K562 (cell line): Measurements from ENCODE around the gene MPPED1. TPM values are rescaled to one million over a fixed set of nuclear protein-coding genes. Genes with fewer than 3 reads are reported as not detected.

Experiments
- ATAC-seq: fragments of 200-7000 bp; cut with Tn5 transposase; 3 replicates; pipeline ENCODE4 v1.9.1; 2020; ENCODE audit warnings: moderate library complexity
- BruUV-seq: library from RNA; stranded (reverse); fragments of 400-500 nt; replicated peaks from 2 replicates; lab custom pipeline; 2021; lab: Mats Ljungman, UMichigan
- CTCF ChIA-PET: fragments of 300-600 bp; formaldehyde crosslinking; extraction: SDS; loops from one replicate; lab custom pipeline; 2021; ENCODE audit warnings: low intra/inter-chr PET ratio; lab: Yijun Ruan, JAX
- POLR2A ChIA-PET: fragments of 300-600, 350-650 bp; sonication (Branson Sonifier 250); formaldehyde crosslinking; extraction: SDS; loops from one replicate; lab custom pipeline; 2021; ENCODE audit warnings: antibody characterized with exemption, inconsistent platforms; lab: Yijun Ruan, JAX
- DNase-seq, 4 experiments: peaks; one replicate each; pipeline versions ENCODE4 v3.0.0 to v3.0.0-alpha.2; 2011 to 2018; ENCODE audit warnings: low spot score in 3 of 4, mixed read lengths in 3 of 4; ENCODE audit errors: extremely low read depth in 1 of 4
- FAIRE-seq: peaks from 2 replicates; lab custom pipeline; 2011; peaks lifted over from hg19 to GRCh38; lab: Jason Lieb, UNC
- H2AFZ ChIP-seq: 2 replicates; pipeline ENCODE4 v1.6.0; 2011; ENCODE audit warnings: low read depth, low read length, control low read depth, inconsistent platforms
- H3K27ac ChIP-seq: fragments of 200-600 bp; 3 replicates; pipeline ENCODE4 v1.8.0; 2011; ENCODE audit warnings: low read depth, mild to moderate bottlenecking, control low read depth, inconsistent platforms, low read length, moderate library complexity, mixed read lengths; ENCODE audit errors: extremely low read depth
- H3K27me3 ChIP-seq, 2 experiments: fragments of 300-600 bp in 1 of 2; 2 replicates in 1 of 2; 3 replicates in 1 of 2; pipeline versions ENCODE4 v1.6.0 to v1.8.0; 2011; ENCODE audit warnings: inconsistent platforms in 2 of 2, low read length in 2 of 2, mild to moderate bottlenecking in 1 of 2, mixed read lengths in 1 of 2, moderate library complexity in 1 of 2; ENCODE audit not compliant: control insufficient read depth in 2 of 2, insufficient read depth in 2 of 2
- H3K36me3 ChIP-seq: fragments of 300-600 bp; 3 replicates; pipeline ENCODE4 v1.8.0; 2011; ENCODE audit warnings: mild to moderate bottlenecking, low read length, inconsistent platforms; ENCODE audit not compliant: control insufficient read depth, insufficient read depth
- H3K4me1 ChIP-seq, 2 experiments: fragments of 200-600 bp in 1 of 2; replicated peaks in 1 of 2; 2 replicates in 1 of 2; 3 replicates in 1 of 2; pipeline versions ENCODE4 v1.5.1 to v1.8.0; 2011; ENCODE audit warnings: inconsistent platforms in 2 of 2, low read length in 2 of 2, mild to moderate bottlenecking in 1 of 2, mixed read lengths in 1 of 2, moderate library complexity in 1 of 2; ENCODE audit not compliant: control insufficient read depth in 2 of 2, insufficient read depth in 2 of 2
- H3K4me2 ChIP-seq: 2 replicates; pipeline ENCODE4 v1.6.1; 2011; ENCODE audit warnings: low read length, control low read depth, inconsistent platforms, mixed read lengths; ENCODE audit not compliant: insufficient read depth
- H3K4me3 ChIP-seq: fragments of 200-600 bp; sonication (generic), shearing (Covaris generic); 2 replicates; pipeline ENCODE4 v1.5.1; 2016; ENCODE audit warnings: control low read depth, inconsistent platforms
- H3K79me2 ChIP-seq: fragments of 200-600 bp; 3 replicates; pipeline ENCODE4 v1.8.0; 2011; ENCODE audit warnings: low read length, inconsistent platforms; ENCODE audit not compliant: control insufficient read depth, insufficient read depth
- H3K9ac ChIP-seq, 2 experiments: 2 replicates each; pipeline versions ENCODE4 v1.6.0 to v1.6.1; 2011; ENCODE audit warnings: low read depth in 2 of 2, low read length in 2 of 2, control low read depth in 1 of 2, inconsistent platforms in 1 of 2, mild to moderate bottlenecking in 1 of 2, mixed read lengths in 1 of 2; ENCODE audit not compliant: insufficient read depth in 1 of 2
- H3K9me1 ChIP-seq: one replicate; pipeline ENCODE4 v1.6.0; 2011; ENCODE audit warnings: inconsistent platforms, mild to moderate bottlenecking, low read length, moderate library complexity; ENCODE audit not compliant: control insufficient read depth, insufficient read depth
- H3K9me3 ChIP-seq: replicated peaks from 2 replicates; pipeline ENCODE4 v1.5.1; 2011; ENCODE audit warnings: low read depth, low read length, inconsistent platforms; ENCODE audit not compliant: control insufficient read depth, insufficient read depth
- H4K20me1 ChIP-seq: replicated peaks from 2 replicates; pipeline ENCODE4 v1.6.1; 2011; ENCODE audit warnings: low read length, inconsistent platforms, mixed read lengths; ENCODE audit not compliant: control insufficient read depth, insufficient read depth
- CTCF ChIP-seq, 3 experiments: IDR thresholded peaks in 2 of 3; conservative IDR thresholded peaks in 1 of 3; 2 replicates each; pipeline ENCODE4 v1.5.1; 2011 to 2012; ENCODE audit warnings: low read length in 3 of 3, mild to moderate bottlenecking in 3 of 3, control low read depth in 2 of 3, improper control_type of control experiment in 1 of 3, inconsistent platforms in 1 of 3, low read depth in 1 of 3, mixed read lengths in 1 of 3, moderate library complexity in 1 of 3; ENCODE audit not compliant: insufficient read depth in 2 of 3
- KLF10 ChIP-seq: fragments of 250-450 bp; sonication (Bioruptor Pico); IDR thresholded peaks from 2 replicates; pipeline ENCODE4 v1.6.1; 2021; ENCODE audit warnings: matching md5 sums
- NKRF ChIP-seq: fragments of 450-650 bp; IDR thresholded peaks from 2 replicates; pipeline ENCODE4 v1.6.1; 2016; ENCODE audit warnings: borderline replicate concordance
- STAT5A ChIP-seq: IDR thresholded peaks from 2 replicates; pipeline ENCODE4 v1.6.1; 2012; ENCODE audit warnings: low read length, inconsistent platforms, borderline replicate concordance
- ZKSCAN1 ChIP-seq: fragments of 150-350 bp; IDR thresholded peaks from 2 replicates; pipeline ENCODE4 v1.6.1; 2016; ENCODE audit warnings: low read depth, low read length
- WGBS: fragments of 100-300 bp; shearing (Covaris generic); methylation state at CpG from one replicate; pipeline ENCODE4 v1.1.6; 2016; ENCODE audit warnings: low coverage, mixed read lengths; ENCODE audit not compliant: insufficient coverage; ENCODE audit errors: missing lambda C conversion rate; 5-methylcytosine and 5-hydroxymethylcytosine counted together
- in situ Hi-C: fragments of 300-500 bp; cut with MboI; formaldehyde crosslinking; loops from 4 replicates; pipeline ENCODE4 v1.15.0; 2018; ENCODE audit warnings: inconsistent platforms, mixed read lengths
- intact Hi-C: fragments of 100-400 bp; cut with micrococcal nuclease; formaldehyde crosslinking; loops from 2 replicates; pipeline ENCODE4 v1.14.2; 2022
- polyA plus RNA-seq, 8 experiments: library from polyadenylated mRNA; depleted of rRNA in 4 of 8; stranded (reverse) in 5 of 8; unstranded in 3 of 8; fragments of >200 nt; fragmentation: Nextera tagmentation in 2 of 8; fragmentation: Illumina TruSeq in 1 of 8; extraction: Ambion mirVana in 2 of 8; extraction: Trizol in 1 of 8; gene quantifications; 2 replicates each; pipeline versions ENCODE4 v1.2.1 to v1.2.3, GENCODE V29; 2011 to 2014; ENCODE audit warnings: inconsistent platforms in 1 of 8, missing spikeins in 1 of 8
- total RNA-seq, 7 experiments: library from RNA; depleted of rRNA in 6 of 7; stranded (reverse); fragments of >200 nt in 6 of 7; fragmentation: Illumina TruSeq in 2 of 7; extraction: Trizol in 2 of 7; gene quantifications; 2 replicates each; pipeline versions ENCODE4 v1.2.1 to v1.2.3, GENCODE V29; 2011 to 2021; ENCODE audit warnings: low replicate concordance in 1 of 7

Gene MPPED1
- total and polyA plus RNA-seq, 9 of the 15 experiments (the other 6 are each of a cell fraction or from before 2014, with no cell fraction given) = not detected

- TF ChIP-seq CTCF (IDR thresholded peaks at IDR 0.05 in 2 of 3, conservative IDR thresholded peaks at IDR 0.05 in 1 of 3; ENCODE audit: insufficient read depth in 2 of 3, low read depth in 1 of 3, low read length in 3 of 3) (no peak), KLF10 (CRISPR knock-in tag) (no peak)
- TF ChIP-seq, all 486 proteins: peak for 0
Measured at GRCh38 chr22:43389227-43389836, 22.5 kb upstream of the MPPED1 start (continued).

GRCh38 chr22:43390166-43390565, 21.6 kb upstream of the MPPED1 start:
- no peak overlapping the region for H3K4me2 ChIP-seq
- no peaks in the 10 kb centered on the region for H3K79me2 ChIP-seq
- H3K9me3 ChIP-seq = no peaks in the 10 kb centered on the region
- WGBS = 0% methylated on average over 2 of the region's 3 CpGs
- ATAC-seq = no peak
- H3K27ac ChIP-seq = no peak overlapping the region
- intact Hi-C loops (no loop called here), in situ Hi-C loops (loop anchor here (10.0 kb wide), 1 partner anchor 1235 kb away; no protein-coding TSS in a partner anchor)
- peaks cover 0 to 8% of the 10 kb centered on the region in 2 experiments; a peak in 2 of 5 replicates for H3K4me1 ChIP-seq
- no peak overlapping the region for H2AFZ ChIP-seq
- no peak for FAIRE-seq
- TF ChIP-seq ZKSCAN1 (0 out of 2 replicates have a peak, but pooled peaks have one; percentile 40), NKRF (no peak), STAT5A (no peak)
- ChIA-PET CTCF (no interaction called here), POLR2A (interaction anchor here (0.6 kb wide), 1 partner anchor 120 kb away, joined by 4 read pairs; no protein-coding TSS in a partner anchor)
- H3K4me3 ChIP-seq = no peak overlapping the region
- H4K20me1 ChIP-seq = no peaks in the 10 kb centered on the region
- no peak overlapping the region for H3K9ac ChIP-seq
- H3K27me3 ChIP-seq = no peaks in the 10 kb centered on the region; a peak in 1 of 5 replicates
- no peaks in the 10 kb centered on the region for H3K9me1 ChIP-seq
- BruUV-seq = no TSS peak
- H3K36me3 ChIP-seq = no peaks in the 10 kb centered on the region
- no peak for DNase-seq
